ENCODE data around the gene LSS. TPM values are rescaled to one million over a fixed set of nuclear protein-coding genes. Genes with fewer than 3 reads are reported as not detected.
A peak's percentile ranks its signal among the peaks of the same experiment; 100 is the strongest.

Gene LSS
- total RNA-seq, result 52.7 TPM

DNA sequence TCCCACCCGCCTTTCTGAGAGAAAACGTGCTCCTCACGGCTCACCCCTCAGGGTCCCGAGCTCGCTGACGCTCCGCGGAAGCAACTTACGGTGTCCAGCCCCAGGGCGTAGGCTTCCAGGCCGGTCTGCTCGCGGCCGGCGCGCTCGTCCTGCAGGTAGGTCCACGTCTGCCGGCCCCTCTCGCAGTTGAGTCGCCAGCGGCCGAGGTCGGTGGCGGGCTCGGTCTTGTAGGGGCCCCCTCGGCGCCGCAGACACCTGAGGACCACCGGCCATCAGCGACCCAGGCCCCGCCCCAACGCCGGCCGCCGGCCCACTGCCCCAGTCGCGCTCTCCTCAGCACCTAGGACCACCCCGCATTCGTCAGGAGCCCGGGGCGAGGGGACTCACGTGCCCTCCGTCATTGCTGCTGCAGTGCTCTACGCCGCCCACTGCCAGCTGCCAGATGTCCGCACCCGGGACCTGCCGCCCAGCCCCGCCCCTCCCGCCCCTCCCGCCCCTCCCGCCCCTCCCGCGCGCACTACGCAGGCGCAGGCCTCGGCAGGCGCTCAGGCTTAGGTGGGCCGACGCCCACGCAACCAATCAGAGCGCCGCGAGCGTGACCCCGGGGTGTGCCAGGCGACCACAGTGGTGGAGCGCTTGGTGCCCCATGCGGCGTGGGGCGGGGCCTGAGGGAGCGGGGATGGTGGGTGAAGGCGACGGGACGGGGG lies at the start of gene LSS:
TSS of gene LSS (minus strand) at position 430 of the 707 bp plus-strand sequence. CDS start at position 401, 29 bp downstream.
- peak; percentile 94 for DNase-seq

DNA sequence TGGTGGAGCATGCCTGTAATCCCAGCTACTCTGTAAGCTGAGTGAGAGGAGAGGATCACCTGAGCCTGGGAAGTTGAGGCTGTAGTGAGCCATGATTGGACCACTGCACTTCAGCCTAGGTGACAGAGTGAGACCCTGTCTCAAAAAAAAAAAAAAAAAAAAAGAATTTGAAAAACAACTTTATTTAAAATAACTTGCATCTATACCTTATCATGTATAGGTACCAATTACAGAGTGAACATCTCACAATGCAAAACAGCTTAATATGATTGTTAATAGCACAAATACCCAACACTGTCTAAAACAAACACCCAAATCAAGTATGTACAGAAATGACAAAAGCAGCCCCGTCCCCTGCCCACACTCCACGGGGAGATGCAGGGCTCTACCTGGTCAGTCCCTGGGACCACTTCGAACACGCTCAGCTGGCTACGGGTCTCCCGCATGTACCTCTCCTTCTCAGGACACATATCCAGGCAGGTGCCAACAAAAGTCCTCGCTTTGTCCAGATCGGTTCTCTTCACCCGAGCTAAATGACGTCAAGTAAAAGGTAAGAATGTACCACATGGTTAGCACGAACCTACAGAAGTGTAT lies 46.3 kb upstream of the LSS start:
- DNase-seq, result no peak

DNA sequence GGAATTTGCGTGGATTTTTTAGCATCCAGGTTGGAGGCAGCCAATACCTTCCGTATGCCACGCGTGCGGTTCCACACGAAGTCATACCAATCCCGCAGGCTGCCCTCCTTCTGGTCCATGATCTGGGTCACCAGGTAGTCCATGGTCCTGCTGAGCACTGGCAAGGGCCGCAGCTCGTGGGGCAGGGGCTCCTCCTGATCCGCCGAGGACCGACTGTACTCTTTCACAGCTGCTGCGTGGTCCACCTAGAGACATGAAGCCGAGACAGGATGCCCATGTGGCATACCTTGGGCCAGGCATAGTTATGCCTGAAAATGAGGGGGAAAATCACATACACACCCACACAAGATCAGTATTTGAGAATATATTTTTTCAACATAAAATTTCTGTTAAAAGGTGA lies 44.8 kb upstream of the LSS start:
- no peak for DNase-seq

DNA sequence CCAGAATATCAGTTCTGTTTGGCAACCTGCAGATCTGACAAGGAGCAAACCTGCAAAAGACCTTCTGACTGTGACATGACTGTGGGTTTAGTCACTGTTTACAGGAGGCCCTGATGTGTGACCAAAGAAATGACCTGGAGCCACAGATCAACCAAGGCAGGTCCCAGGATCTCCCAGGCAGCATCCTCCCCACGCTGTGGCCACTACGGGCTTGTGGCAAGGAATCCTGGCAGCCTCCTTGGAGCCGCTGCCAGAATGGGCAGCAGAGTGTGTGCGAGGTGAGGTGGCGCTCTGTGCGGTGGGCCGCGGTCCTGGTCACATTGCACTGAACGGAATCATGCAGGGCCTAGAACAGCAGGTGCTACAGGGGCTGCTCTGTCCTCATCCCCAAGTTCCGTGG lies 40.9 kb upstream of the LSS start:
- no peak for DNase-seq

DNA sequence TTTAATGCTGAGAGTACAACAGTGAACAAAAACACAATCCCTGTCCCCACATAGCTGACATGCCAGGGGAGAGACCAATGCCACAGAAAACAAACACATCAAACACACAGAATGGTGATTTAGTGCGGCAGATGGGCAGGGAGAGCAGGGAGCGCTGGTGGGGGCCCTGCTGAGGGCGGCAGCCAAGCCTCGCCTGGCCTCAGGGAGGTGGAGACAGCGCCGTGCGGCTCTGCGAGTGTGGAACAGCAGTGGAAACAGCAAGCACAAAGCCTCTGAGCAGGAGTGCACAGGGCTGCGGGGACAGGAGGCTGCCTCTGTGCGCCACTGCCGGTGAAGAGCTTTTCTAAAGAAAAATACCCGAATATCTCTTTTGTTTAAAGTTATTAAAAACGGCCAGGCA lies 39.8 kb upstream of the LSS start:
- DNase-seq, result no peak

DNA sequence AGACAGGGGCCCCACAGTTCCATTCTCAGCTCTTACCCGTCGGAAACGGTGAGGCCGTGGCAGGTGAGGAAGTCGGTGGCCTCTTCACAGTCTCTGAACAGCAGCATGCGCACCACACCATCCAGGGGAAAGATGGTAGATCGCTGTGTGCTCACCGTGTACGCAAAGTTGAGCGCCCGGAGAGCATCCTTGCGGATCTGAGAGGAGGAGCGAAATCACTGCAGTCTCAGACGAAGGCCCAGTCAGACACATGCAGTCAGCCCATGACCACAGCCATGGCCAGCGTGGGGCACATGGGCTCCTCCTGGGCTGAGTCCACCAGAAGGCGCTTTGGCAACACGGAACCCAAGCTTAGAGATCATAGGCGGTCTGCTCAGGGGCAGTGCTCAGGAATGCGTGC lies 38.4 kb upstream of the LSS start:
- no peak for DNase-seq

DNA sequence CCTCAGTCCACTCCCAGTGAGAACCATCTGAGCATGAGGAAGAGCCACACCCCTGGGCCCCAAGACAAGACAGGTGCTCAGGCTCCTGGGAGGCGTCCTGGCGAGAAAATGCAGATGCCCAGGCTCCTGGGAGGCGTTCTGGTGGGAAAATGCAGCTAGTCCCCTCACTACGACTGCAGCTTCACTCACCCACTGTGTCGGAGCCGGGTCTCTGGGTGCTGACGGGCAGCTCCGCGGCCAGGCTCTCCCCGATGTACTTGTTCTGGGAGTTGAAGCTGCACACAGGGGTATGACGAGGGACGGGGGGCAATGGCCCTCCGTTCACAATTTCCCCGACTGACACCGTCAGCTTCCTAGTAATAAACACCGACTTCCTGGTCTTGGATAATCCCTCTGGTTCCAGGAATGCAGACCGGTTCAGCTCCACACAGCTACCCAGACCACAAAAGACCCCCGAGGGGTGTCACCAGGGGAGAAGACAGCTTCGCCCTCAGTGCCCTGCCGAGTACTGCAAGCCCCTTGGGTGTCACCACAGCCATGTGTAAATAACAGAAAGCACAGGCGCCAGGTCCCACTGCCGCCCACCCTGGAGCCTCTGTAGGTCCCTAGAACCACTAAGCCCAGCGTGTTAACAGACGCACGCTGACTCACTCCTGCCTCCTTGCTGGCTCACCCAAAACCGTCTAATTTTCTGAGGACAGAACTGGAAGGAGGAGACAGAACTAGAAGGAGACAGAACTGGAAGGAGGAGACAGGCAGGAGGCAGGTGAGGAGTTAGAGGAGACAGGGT lies 37.4 kb upstream of the LSS start:
- DNase-seq, result no peak

DNA sequence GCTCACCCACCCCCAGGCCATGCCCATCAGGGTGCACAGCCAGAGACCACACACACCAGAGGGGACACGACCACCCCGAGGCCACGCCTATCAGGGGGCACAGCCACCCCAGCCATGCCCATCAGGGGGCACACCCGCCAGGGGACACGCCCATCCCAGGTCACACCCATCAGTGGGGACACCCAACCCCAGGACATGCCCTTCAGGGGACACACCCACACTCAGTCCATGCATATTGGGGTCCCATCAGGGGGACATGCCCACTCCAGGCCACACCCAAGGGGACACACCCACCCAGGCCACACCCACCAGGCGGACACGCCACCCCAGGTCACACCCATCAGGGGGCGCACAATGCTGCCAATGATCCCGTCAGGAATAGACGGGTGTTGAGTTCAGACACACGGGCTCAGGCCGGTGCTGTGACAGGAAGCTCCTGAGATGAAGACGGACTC lies 36.1 kb upstream of the LSS start:
- DNase-seq, result no peak

DNA sequence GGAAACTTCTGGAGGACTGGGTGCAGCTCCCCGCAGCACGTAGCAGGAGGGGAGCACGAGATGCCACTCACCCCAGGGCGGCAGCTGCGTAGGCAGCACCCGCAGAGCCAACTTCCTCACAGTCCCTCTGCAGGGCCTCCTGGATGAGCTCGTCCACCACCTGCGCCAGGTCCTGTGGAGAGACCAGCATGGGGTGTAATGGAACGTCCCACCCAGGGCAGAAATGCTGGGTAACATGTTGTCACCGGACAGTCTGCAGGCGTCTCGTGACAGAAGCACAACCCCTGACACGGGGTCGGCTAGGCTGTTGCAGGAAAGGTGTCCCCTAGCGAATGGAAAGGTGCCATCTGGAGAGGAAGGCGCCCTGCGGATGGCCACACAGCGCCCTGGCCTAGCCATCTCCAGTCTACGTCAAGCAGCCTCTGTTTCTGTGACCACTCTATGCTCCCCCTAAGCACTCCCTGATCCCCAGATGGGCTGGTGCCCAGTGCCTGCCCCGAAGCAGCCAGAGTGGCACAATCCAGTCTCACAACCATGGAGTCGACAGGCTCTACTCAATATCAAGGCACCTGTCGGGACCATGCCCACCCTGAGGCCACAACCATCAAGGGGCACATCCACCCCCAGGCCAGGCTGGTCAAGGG lies 35.6 kb upstream of the LSS start:
- DNase-seq, result no peak

DNA sequence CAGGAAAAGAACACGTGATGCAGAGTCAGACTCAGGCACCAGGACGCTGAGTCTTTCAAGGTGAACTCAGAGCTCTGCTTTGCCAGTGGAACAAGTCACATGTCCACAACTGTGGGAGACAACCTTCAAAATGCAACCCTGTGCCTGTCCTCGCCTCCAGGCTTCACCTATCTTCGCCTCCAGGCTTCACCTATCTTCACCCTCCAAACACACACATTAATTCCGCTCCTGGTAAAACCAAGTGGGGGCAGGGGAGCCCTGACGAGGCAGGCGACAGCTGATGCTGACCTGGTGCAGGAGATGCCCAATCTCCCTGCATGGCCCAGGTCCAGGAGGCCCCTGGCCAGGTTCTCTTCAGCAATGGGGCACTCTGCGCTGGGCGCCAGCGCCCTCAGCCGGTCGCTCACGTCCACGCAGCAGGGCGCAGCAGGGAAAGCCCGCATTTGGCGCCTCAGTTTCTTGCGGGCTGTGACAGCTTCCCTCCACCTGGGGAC lies 28.0 kb upstream of the LSS start:
- no peak for DNase-seq

DNA sequence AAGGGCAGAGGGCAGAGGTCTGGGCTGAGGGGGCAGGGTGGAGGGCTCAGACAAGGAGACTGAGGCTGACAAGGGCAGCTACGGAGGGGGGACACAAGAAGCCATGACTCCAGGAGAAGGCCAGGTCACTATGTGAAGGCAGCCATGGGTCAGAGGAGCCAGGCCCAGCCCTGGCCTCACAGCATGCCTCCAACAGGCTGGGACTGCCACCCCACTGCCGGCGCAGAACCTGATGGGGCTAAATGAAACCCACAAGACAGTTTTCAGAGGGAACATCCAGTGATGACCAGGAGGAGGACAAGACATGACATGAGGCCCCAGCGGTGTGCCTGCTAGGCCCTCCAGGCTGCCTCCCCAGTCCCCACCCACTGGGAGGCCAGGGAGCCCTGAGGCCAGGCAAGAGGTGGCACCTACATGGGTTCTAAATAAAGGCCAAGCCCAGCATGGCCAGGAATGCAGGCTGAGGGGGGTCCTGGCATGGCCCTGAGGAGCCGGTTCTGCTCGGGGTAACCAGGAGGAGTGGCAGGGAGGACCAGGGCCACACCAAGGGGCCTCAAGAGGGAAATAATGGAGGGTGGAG lies 27.3 kb upstream of the LSS start:
- DNase-seq, result no peak

DNA sequence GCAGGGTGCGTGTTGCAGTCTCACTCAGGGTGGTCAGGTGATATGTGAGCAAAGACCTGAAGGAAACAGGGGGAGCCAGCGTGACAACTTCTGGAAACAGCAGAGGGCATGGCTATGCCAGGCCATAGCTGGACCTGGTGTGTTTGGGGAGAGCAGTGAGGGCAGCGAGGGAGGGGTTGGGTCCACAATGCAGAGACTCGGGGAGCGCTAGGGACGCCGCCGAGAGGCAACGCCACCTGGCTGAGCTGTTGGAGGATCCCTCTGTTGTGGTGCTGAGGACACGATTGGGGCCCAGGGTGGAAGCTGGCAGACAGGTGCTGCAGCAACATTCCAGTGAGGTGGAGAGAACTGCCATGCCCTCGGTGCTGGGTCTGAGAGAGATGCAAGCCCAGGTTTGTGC lies 26.6 kb upstream of the LSS start:
- no peak for DNase-seq

DNA sequence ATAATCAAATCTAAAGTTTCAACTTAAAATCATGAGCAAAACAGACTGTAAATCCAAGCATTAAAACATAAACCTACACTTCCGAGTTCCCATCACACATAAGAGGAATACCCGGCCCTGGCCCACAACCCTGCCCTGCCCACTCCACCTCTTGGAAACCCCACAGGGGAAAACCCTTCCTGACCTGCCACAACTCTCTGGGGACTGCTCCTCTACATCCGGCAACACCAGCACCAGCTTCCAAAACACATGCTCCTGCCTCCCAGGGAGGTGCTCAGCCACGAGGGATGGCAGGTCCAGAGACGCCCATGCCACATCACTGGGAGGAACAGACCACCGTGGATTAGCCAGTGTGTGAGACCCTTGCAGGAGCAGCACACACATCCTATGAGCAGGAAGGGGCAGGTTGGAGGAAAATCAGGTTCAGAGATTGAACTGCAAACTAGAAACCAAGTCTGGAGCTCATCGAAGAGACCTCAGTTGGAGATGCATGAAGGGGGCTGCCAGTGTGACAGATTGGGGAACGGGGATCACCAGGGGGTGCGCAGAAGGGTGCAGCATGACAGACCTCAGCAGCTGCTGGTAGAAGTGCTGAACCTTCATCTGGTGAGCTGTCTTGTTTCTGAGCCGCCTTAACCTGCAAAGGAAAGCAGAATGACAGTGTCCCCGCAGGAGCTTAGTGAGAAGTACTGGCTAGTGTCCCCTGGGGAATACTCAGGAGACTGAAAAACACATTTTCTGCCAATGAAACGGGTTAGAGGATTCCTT lies 25.8 kb upstream of the LSS start:
- DNase-seq, result no peak

DNA sequence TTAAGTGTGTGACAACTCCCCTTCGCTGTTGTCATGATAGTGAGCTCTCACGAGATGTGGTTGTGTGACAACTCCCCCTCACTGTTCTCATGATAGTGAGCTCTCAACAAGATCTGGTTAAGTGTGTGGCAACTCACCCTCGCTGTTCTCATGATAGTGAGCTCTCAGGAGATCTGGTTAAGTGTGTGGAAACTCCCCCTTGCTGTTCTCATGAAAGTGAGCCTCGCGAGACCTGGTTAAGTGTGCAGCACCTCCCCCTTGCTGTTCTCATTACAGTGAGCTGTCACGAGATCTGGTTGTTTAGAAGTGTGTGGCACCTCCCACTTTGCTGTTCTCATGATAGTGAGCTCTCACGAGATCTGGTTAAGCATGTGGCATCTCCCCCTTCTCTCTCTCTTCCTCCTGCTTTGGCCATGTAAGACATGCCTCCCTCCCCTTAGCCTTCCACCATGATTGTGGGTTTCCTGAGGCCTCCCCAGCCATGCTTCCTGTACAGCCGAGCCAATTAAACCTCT lies 25.1 kb upstream of the LSS start:
- no peak for DNase-seq

DNA sequence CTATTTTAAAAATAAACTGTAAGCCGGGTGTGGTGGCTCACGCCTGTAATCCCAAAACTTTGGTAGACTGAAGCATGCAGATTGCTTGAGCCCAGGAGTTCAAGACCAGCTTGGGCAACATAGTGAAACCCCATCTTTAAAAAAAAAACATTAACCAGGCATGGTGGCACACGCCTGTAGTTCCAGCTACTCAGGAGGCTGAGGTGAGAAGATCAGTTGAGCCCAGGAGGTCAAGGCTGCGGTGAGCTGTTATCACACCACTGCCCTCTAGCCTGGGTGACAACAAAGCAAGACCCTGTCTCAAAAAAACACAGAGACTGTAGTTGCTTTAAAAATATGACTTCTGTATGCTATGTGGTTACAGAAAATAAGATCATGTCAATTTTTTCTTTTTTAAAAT lies 24.3 kb upstream of the LSS start:
- DNase-seq, result no peak

DNA sequence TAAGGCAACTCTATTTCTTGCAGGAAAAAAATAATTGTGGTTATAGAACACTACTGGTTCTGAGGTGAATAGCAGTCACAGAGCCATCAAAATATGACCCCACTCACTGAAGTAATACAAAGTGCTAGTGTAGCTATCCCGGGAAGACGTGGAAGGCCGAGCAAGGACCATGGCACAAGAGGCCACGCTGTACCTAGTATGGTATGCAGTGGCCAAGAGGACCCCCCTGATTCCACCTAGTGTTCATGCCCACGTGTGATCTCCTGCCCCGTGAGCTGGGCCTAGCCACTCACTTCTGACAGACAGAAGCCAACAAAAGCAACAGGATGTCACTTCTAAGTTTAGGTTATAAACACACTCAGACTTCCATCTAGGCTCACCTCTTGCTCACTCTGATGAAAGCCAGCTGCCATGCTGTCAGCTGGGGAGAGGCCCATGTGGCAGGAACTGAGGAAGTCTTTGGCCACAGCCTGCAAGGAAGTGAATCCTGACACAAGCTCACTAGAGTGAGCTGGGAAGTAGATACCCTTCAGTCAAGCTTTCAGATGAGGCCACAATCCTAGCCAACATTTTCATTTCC lies 21.7 kb upstream of the LSS start:
- no peak for DNase-seq

DNA sequence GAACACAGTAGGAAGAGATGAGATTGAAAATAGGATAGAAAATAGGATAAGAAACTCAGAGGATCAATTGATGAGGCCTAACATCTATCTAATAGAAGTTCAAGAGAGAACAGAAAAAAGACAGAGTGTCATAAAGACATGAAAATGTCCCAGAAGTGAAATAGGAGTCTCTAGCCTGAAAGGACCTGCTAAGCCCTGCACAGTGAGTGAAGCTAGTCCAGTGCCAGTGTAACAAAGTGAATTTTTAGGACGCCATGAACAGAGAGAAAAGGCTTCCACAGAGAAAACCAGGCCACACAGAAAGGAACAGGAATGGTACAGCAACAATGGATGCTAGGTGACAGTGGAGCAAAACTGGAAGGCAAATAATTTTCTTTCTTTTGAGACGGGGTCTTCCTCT lies 20.3 kb upstream of the LSS start:
- no peak for DNase-seq

DNA sequence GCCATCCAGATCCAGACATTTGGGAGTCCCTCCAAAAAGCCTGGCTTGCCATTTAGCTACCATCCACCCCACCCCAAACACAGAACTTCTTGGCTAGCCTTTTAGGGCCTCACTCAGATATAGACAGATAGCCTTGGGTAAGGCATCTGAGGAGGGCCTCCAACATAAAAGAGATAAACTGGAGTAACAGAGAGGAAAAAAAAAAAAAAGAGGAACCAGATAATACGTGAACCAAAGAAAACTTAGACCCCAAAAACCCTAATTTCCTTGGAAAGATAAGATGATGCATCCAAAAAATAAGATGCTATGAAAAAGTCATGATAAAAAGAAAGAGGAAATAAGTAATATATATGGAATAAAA lies 19.8 kb upstream of the LSS start:
- no peak for DNase-seq

DNA sequence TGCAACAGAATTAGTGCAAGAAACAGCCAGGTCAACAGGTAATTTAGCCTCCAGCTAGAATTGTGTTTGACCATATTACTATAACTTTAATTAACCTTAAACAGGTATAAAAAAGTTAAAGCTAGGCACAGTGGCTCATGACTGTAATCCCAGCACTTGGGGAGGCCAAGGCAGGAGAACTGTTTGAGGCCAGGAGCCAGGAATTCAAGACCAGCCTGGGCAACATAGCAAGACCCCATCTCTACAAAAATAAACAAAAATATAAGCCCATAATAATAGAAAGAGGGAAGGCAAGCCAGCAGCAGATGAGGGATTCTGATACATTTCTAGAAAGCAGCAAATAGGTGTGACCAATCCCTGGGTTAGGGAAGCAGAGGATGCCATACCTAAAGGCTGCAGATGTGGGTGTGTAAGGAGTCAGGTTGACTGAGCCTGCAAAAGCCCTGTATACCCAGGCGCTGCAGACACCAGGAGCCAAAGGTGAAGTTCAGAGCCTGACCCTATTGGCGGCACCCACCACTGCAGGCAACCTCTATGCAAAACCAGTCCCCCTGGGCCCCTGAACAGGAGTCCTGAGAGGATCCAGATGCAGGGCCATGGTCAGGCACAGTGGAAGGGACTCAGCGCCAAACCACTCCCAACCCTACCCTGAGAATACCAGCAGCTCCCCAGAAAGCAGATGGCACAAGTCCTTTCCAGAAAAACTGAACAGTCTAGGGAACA lies 19.3 kb upstream of the LSS start:
- no peak for DNase-seq

DNA sequence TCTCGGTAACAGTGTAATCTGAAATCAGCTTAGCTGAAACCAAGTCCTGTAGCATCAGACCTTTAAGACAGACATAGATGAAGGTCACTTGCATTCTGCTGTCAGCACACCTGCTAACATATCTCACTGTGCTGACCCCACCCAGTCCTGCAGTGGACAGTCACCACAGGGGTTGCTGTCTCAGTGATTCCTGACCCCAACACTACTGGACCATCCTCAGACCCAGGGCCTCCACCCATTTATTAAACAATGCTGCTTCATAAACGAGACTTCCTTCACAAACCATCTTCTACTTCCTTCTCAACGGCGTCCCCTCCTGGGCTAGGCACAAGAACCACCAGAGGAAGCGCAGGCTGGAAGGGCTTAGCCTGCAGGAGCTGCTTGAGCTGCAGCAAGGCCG lies 17.8 kb upstream of the LSS start:
- no peak for DNase-seq

Measured in occipital lobe (tissue), 2 donors.